Breast epithelium (tissue), 4 donors: ENCODE measurements around the gene PPHLN1. TPM values are rescaled to one million over a fixed set of nuclear protein-coding genes. Genes with fewer than 3 reads are reported as not detected.

Experiments used
- DNase-seq, 2 donors: peaks; one replicate each; pipeline ENCODE4 v3.0.0-alpha.2; 2019; ENCODE audit warnings: low spot score in 2 of 2
- H3K27ac ChIP-seq, 2 donors: fragments of 200-600 bp; sonication (generic) in 1 of 2; one replicate each; pipeline ENCODE4 v1.5.1; 2016 to 2019; ENCODE audit warnings: mild to moderate bottlenecking in 1 of 2
- H3K27me3 ChIP-seq, 2 donors: fragments of 200-600 bp; sonication (generic) in 1 of 2; one replicate each; pipeline versions ENCODE4 v1.5.1 to v1.6.0; 2017 to 2019; ENCODE audit warnings: control low read depth in 1 of 2, mild to moderate bottlenecking in 1 of 2
- H3K36me3 ChIP-seq: fragments of 200-600 bp; one replicate; pipeline ENCODE4 v1.5.1; 2019
- H3K4me1 ChIP-seq, 2 donors: fragments of 200-600 bp; sonication (generic); one replicate each; pipeline ENCODE4 v1.5.1; 2016 to 2019; ENCODE audit warnings: control low read depth in 1 of 2
- H3K4me3 ChIP-seq, 3 donors: fragments of 200-600 bp; sonication (generic); 1 replicate in 2 of 3; 2 replicates in 1 of 3; pipeline ENCODE4 v1.5.1; 2016 to 2019; ENCODE audit warnings: mild to moderate bottlenecking in 3 of 3, moderate library complexity in 2 of 3
- H3K9me3 ChIP-seq, 2 donors: fragments of 200-600 bp; sonication (generic) in 1 of 2; one replicate each; pipeline ENCODE4 v1.5.1; 2016 to 2019; ENCODE audit warnings: control low read depth in 1 of 2
- POLR2A ChIP-seq: fragments of 450-650 bp; IDR thresholded peaks from one replicate; pipeline ENCODE4 v1.6.1; 2016; ENCODE audit warnings: antibody characterized with exemption, mild to moderate bottlenecking, moderate library complexity
- POLR2AphosphoS5 ChIP-seq, 3 donors: sonication (generic); formaldehyde crosslinking; IDR thresholded peaks; one replicate each; pipeline ENCODE4 v1.6.1; 2017; ENCODE audit warnings: antibody characterized with exemption in 3 of 3
- intact Hi-C: fragments of 100-400 bp; cut with DNase I; formaldehyde crosslinking; loops from one replicate; pipeline ENCODE4 v1.15.1; 2023; ENCODE audit warnings: low total_unique reads
- total RNA-seq, 3 donors: library from RNA; depleted of rRNA; stranded (reverse); fragments of >200 nt; gene quantifications; one replicate each; pipeline ENCODE4 v1.1.0, GENCODE V29; 2016
- TF ChIP-seq, protein P1 (sequence below), 3 donors: fragments of 450-650 bp; IDR thresholded peaks; one replicate each; pipeline ENCODE4 v1.5.1; 2016 to 2017; ENCODE audit warnings: antibody characterized with exemption in 3 of 3, mild to moderate bottlenecking in 3 of 3, moderate library complexity in 3 of 3

Gene PPHLN1
- total RNA-seq, 3 donors from 2014 or later: 52.0 to 90.6 (median 62.3) TPM

DNA sequence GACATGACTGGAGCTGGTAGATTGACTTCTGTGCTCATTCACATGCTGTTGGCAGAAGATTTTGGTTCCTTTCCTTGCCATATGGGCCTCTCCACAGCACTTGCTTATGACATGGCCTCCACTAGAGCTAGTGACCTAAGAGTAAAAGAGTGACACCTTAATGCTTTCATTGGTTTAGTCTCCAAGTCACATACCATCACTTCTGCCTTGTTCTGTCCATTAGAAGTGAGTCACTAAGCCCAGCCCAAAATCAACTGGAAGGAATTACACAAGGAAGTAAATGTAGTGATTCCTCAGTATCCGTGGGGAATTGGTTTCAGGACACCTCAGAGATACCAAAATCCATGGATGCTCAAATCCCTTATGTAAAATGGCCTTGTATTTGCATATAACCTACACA, 81.3 kb downstream of the PPHLN1 start:
- Histone ChIP-seq H3K36me3 (peaks cover 8% of the 10 kb centered on the region), H3K4me3 (no peak overlapping the region), H3K27me3 (no peaks in the 10 kb centered on the region), H3K9me3 (no peaks in the 10 kb centered on the region), H3K27ac (no peak overlapping the region), H3K4me1 (no peaks in the 10 kb centered on the region)
- TF ChIP-seq, protein P1, sequence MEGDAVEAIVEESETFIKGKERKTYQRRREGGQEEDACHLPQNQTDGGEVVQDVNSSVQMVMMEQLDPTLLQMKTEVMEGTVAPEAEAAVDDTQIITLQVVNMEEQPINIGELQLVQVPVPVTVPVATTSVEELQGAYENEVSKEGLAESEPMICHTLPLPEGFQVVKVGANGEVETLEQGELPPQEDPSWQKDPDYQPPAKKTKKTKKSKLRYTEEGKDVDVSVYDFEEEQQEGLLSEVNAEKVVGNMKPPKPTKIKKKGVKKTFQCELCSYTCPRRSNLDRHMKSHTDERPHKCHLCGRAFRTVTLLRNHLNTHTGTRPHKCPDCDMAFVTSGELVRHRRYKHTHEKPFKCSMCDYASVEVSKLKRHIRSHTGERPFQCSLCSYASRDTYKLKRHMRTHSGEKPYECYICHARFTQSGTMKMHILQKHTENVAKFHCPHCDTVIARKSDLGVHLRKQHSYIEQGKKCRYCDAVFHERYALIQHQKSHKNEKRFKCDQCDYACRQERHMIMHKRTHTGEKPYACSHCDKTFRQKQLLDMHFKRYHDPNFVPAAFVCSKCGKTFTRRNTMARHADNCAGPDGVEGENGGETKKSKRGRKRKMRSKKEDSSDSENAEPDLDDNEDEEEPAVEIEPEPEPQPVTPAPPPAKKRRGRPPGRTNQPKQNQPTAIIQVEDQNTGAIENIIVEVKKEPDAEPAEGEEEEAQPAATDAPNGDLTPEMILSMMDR (IDR thresholded peaks at IDR 0.05): no peak
- no peak for TF ChIP-seq POLR2AphosphoS5 (IDR thresholded peaks at IDR 0.05)
- TF ChIP-seq POLR2A: no peak
- intact Hi-C loops: no loop called here
- DNase-seq: no peak

DNA sequence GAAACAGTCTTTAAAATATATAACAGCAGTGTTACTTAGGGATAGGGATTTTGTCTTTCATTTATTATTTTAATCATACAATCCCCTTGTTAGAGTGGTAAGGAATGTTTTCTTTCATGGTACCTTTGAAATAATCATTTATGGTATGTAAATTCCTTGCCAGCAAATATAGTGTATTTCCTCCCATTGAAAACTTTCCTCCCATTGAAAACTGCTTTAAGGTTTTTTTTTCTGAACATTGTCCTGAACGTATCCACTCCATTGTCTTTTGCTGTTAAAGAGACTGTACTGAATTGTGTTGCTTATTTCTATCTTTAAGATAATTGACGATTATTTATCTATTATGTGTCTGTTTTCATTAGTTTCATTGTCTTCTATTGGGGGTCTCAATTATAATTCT, 83.5 kb downstream of the PPHLN1 start:
- Histone ChIP-seq H3K4me1 (no peaks in the 10 kb centered on the region), H3K27ac (no peak overlapping the region), H3K27me3 (no peaks in the 10 kb centered on the region), H3K36me3 (peaks cover 8% of the 10 kb centered on the region), H3K9me3 (no peaks in the 10 kb centered on the region), H3K4me3 (no peak overlapping the region)
- DNase-seq: no peak
- TF ChIP-seq POLR2A (no peak), POLR2AphosphoS5 (IDR thresholded peaks at IDR 0.05) (no peak)
- TF ChIP-seq, protein P1 (IDR thresholded peaks at IDR 0.05): no peak
- intact Hi-C loops: no loop called here

DNA sequence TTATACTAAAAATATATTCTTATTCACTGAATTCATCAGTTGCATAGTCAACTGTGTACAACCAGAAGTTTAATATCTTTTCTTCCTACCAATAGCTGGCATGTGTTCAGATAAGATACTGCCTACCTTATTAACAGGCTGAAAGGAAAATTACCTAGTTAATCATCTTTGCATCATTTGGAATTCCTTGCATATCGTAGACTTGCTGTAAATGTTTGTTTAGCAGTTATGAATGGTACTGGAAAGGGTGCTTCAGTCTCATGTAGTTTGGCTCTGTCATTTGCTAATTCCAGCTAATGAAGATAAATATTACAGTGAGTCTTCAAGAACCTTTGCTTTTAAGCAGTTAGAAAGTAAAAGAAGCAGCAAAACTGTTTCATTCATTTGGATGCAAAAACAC, 84.4 kb downstream of the PPHLN1 start:
- Histone ChIP-seq H3K9me3 (no peaks in the 10 kb centered on the region), H3K4me3 (no peak overlapping the region), H3K27ac (no peak overlapping the region), H3K36me3 (peaks cover 3% of the 10 kb centered on the region), H3K27me3 (no peaks in the 10 kb centered on the region), H3K4me1 (no peaks in the 10 kb centered on the region)
- intact Hi-C loops: no loop called here
- TF ChIP-seq POLR2AphosphoS5 (IDR thresholded peaks at IDR 0.05) (no peak), POLR2A (no peak)
- TF ChIP-seq, protein P1 (IDR thresholded peaks at IDR 0.05): no peak
- no peak for DNase-seq

DNA sequence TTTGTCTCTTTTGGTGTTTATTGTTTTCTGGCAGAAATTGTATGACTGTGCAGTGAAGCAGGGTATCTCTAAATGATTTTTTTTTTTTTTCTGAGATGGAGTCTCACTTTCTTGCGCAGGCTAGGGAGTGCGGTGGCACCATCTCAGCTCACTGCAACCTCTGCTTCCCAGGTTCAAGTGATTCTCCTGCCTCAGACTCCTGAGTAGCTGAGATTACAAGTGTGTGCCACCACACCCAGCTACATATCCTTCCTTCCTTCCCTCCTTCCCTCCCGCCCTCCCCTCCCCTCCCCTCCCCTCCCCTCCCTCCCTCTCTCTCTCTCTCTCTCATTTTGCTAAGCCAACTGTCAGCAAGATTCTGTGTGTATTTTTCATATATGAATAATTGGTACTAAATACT, 94.4 kb downstream of the PPHLN1 start:
- TF ChIP-seq POLR2A (no peak), POLR2AphosphoS5 (IDR thresholded peaks at IDR 0.05) (no peak)
- TF ChIP-seq, protein P1 (IDR thresholded peaks at IDR 0.05): no peak
- intact Hi-C loops: no loop called here
- no peak for DNase-seq

DNA sequence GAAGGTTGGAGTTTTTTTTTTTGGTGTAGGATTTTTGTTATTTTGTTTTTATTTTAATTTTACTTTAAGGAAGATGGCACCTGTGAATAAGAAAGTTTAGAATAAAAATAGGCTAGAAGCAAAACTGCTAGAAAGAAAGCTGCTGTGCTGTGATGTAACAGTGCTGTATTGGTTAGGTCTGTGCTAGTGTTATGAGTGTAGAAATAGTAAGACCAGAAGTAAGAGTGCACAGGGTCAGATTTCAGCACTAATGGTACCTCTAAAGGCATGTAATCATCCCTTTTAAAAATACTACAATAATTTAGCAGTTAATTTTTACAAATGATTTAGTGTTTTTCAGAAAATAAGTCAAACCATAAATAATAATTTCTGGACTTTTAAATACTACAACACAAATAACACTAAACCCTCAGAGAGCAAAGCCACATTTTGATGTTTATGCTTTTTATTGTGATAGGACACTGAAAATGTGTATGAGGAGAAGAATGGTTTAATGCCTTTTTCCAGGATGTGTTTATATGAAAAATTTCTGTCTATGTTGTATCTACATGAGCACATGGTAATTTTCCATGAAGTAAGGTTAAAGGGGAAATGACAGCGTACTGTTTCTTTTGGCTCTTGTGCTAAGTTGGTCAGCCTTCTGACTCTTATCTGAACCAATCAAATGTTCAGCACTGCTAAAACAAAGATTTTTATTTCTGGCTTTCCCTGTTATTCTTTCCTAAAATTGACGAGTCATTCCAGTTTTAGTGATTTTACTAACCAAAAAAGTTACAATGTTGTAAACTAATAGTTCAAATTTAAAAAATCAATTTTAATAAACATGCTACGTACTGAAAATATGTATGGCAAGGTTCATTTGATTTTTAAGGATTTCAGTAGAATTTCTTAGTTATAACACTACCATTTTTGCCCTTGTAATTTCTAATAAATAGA, 96.1 kb downstream of the PPHLN1 start:
- intact Hi-C loops: no loop called here
- no peak overlapping the region for H3K4me3 ChIP-seq
- DNase-seq: no peak
- TF ChIP-seq POLR2AphosphoS5 (IDR thresholded peaks at IDR 0.05) (no peak), POLR2A (no peak)
- TF ChIP-seq, protein P1 (IDR thresholded peaks at IDR 0.05): no peak
- H3K27me3 ChIP-seq: no peaks in the 10 kb centered on the region
- no peaks in the 10 kb centered on the region for H3K4me1 ChIP-seq
- no peak overlapping the region for H3K27ac ChIP-seq
- H3K9me3 ChIP-seq: no peaks in the 10 kb centered on the region
- no peaks in the 10 kb centered on the region for H3K36me3 ChIP-seq

More for the DNA sequence above, 94.4 kb downstream of the PPHLN1 start:
- Histone ChIP-seq H3K9me3 (no peaks in the 10 kb centered on the region), H3K36me3 (no peaks in the 10 kb centered on the region), H3K27ac (no peak overlapping the region), H3K27me3 (no peaks in the 10 kb centered on the region), H3K4me1 (no peaks in the 10 kb centered on the region), H3K4me3 (no peak overlapping the region)
